Vagina (tissue), 2 donors: ENCODE measurements around the gene FLNB.

ENCODE experiments used
- CTCF ChIP-seq, 3 experiments: fragments of 450-650 bp in 2 of 3; fragments of 200-600 bp in 1 of 3; sonication (generic) in 1 of 3; IDR thresholded peaks; one replicate each; pipeline ENCODE4 v1.5.1; 2017 to 2019; ENCODE audit warnings: antibody characterized with exemption in 3 of 3, mild to moderate bottlenecking in 2 of 3, moderate library complexity in 2 of 3
- POLR2A ChIP-seq, 2 donors: fragments of 450-650 bp; IDR thresholded peaks; one replicate each; pipeline ENCODE4 v1.6.1; 2017; ENCODE audit warnings: antibody characterized with exemption in 2 of 2, mild to moderate bottlenecking in 2 of 2, moderate library complexity in 2 of 2
- POLR2AphosphoS5 ChIP-seq, 2 donors: sonication (generic); formaldehyde crosslinking; IDR thresholded peaks; one replicate each; pipeline ENCODE4 v1.9.0; 2017; ENCODE audit warnings: antibody characterized with exemption in 2 of 2, mild to moderate bottlenecking in 2 of 2, low read depth in 1 of 2; ENCODE audit not compliant: insufficient read depth in 1 of 2

- no peak for TF ChIP-seq CTCF (IDR thresholded peaks at IDR 0.05)
- no peak for TF ChIP-seq POLR2AphosphoS5 (IDR thresholded peaks at IDR 0.05; ENCODE audit: insufficient read depth in 1 of 2, low read depth in 1 of 2)
- TF ChIP-seq POLR2A (IDR thresholded peaks at IDR 0.05), result no peak
Observed at GRCh38 chr3:57978316-57978715, 29.9 kb upstream of the FLNB start.
